ENCODE results near the gene PLGRKT. TPM values are rescaled to one million over a fixed set of nuclear protein-coding genes. Genes with fewer than 3 reads are reported as not detected.
"Not testable (repeated sequence)": the region's sequence is repeated elsewhere in the genome, so short reads cannot be mapped to it uniquely, and the experiment has no call there.

PLGRKT gene
- total RNA-seq, 2 experiments from 2014 or later = 29.8 to 31.5 TPM

DNA sequence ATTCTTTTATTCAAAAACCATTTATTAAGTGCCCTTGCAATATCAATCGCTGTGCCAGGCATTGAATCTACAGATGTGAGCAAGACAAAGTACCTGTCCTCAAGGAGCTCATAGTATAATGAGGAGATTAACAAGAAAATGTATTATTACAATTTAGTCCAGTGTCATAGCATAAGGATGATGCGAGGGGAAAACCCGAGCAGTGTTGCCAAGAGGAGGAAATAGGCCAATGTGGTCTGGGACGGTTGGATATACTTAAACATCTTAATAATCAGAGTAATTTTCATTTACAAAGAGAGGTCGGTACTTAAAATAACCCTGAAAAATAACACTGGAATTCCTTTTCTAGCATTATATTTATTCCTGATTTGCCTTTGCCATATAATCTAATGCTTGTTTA, 31.1 kb upstream of the PLGRKT start:
- ATAC-seq (no peak), DNase-seq (no peak)
- Mint-ChIP-seq H3K9me3 (ENCODE audit: low read depth) (no peaks in the 10 kb centered on the region), H3K27me3 (no peaks in the 10 kb centered on the region), H3K36me3 (peaks cover 49% of the 10 kb centered on the region), H3K27ac (no peak overlapping the region), H3K4me3 (no peak overlapping the region), H3K4me1 (peaks cover 16% of the 10 kb centered on the region)
- CTCF ChIA-PET = interaction anchor here (1.2 to 1.7 kb wide), 2 partner anchors 9 to 18 kb away, joined by 4 to 5 read pairs; partner anchors contain the start of gene CD274

DNA sequence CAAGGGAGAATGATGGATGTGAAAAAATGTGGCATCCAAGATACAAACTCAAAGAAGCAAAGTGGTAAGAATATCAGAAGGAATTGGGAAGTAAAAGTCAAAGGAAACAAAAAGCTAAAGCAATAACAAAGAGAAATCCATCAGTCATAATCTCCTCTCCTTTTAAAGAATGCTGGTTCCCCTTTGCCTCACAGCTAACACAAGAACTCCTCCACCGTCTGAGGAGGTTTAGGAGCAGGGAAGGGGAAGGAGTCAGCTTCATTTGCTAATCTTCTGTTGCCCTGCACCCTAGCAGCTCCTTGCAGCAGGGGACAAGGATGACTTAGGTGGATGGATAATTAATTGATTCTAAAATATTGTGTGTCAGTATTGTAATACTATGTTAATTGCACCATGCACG, 29.0 kb upstream of the PLGRKT start:
- H3K27ac Mint-ChIP-seq = no peak overlapping the region
- H3K27me3 Mint-ChIP-seq = no peaks in the 10 kb centered on the region
- no peak for DNase-seq
- peaks cover 16% of the 10 kb centered on the region for H3K4me1 Mint-ChIP-seq
- peaks cover 62% of the 10 kb centered on the region for H3K36me3 Mint-ChIP-seq
- no peak for ATAC-seq
- H3K4me3 Mint-ChIP-seq = no peak overlapping the region
- CTCF ChIA-PET = interaction anchor here (1.3 kb wide), 1 partner anchor 116 kb away, joined by 3 read pairs; no protein-coding TSS in a partner anchor
- H3K9me3 Mint-ChIP-seq (ENCODE audit: low read depth) = no peaks in the 10 kb centered on the region

- ATAC-seq = no peak
- Mint-ChIP-seq H3K4me3 (no peak overlapping the region), H3K27ac (no peak overlapping the region), H3K27me3 (no peaks in the 10 kb centered on the region), H3K36me3 (peaks cover 62% of the 10 kb centered on the region), H3K4me1 (peaks cover 18% of the 10 kb centered on the region), H3K9me3 (ENCODE audit: low read depth) (no peaks in the 10 kb centered on the region)
- CTCF ChIA-PET = no interaction called here
- no peak for DNase-seq
Measured at GRCh38 chr9:5466005-5466404, 28.3 kb upstream of the PLGRKT start.

DNA sequence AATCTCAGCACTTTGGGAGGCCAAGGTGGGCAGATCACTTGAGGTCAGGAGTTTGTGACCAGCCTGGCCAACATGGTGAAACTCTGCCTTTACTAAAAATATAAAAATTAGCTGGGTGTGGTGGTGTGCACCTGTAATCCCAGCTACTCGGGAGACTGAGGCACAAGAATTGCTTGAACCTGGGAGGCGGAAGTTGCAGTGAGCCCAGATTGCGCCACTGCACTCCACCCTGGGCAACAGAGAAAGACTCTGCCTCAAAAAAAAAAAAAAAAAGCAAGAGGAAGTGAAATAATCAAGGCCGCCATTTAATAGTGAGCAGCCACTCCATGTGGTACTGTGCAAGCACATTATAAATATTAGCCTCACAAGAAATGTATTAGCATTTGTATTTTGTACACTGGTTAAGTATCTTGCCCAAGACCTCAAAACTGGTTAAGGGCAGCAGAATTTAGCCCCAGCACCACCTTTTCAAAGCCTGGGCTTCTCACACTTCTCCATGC, 27.2 kb upstream of the PLGRKT start:
- H3K9me3 Mint-ChIP-seq (ENCODE audit: low read depth); ATAC-seq; H3K27me3 Mint-ChIP-seq; H3K4me3 Mint-ChIP-seq; H3K27ac Mint-ChIP-seq; DNase-seq: not testable (repeated sequence)
- Mint-ChIP-seq H3K36me3 (peaks cover 66% of the 10 kb centered on the region), H3K4me1 (peaks cover 23% of the 10 kb centered on the region)
- CTCF ChIA-PET = interaction anchor here (0.7 kb wide), 1 partner anchor 1224 kb away, joined by 3 read pairs; no protein-coding TSS in a partner anchor

GRCh38 chr9:5460157-5460556, 22.4 kb upstream of the PLGRKT start:
- Mint-ChIP-seq H3K27me3 (no peaks in the 10 kb centered on the region), H3K9me3 (ENCODE audit: low read depth) (no peaks in the 10 kb centered on the region), H3K4me1 (peaks cover 54% of the 10 kb centered on the region), H3K4me3 (peak overlapping the region; percentile 54), H3K27ac (peak overlapping the region; percentile 87), H3K36me3 (peaks cover 70% of the 10 kb centered on the region)
- CTCF ChIA-PET = interaction anchor here (1.4 to 2.7 kb wide), 6 partner anchors 8 to 140 kb away, joined by 3 to 18 read pairs (median 6); partner anchors contain the start of genes CD274 and PDCD1LG2
- no peak for DNase-seq
- peak; percentile 45 for ATAC-seq

DNA sequence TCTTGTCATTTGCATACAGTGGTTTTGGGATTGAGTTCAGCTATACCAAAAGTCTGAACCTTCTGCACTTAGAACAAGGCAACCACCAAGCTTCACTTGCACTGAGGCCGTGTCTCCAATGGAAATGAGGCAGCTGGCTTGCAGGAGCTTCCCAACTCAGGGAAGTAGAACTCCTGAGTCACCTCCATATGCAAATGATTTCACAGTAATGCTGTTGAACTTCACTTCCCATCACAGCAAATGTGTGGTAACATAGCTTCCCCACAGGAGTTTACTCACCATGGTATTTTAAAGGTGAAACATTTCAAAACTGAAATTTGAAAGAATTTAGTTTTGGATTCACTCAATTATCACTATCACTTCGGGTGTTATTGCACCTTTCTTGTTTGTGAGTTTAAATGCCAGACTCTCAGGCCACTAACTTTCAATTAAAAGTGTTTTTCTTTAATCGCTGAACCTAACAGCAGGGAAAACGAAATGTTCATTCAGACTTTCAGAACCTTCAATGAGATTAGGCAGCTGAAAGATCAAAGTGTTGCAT, 21.6 kb upstream of the PLGRKT start:
- H3K27ac Mint-ChIP-seq = peak overlapping the region; percentile 87
- CTCF ChIA-PET = interaction anchor here (0.9 to 2.7 kb wide), 7 partner anchors 9 to 141 kb away, joined by 3 to 18 read pairs (median 6); partner anchors contain the start of genes CD274 and PDCD1LG2
- no peaks in the 10 kb centered on the region for H3K9me3 Mint-ChIP-seq (ENCODE audit: low read depth)
- H3K27me3 Mint-ChIP-seq = no peaks in the 10 kb centered on the region
- H3K36me3 Mint-ChIP-seq = peaks cover 66% of the 10 kb centered on the region
- DNase-seq = peak; percentile 53
- peak overlapping the region; percentile 54 for H3K4me3 Mint-ChIP-seq
- peak; percentile 70 for ATAC-seq
- H3K4me1 Mint-ChIP-seq = peaks cover 59% of the 10 kb centered on the region

- Mint-ChIP-seq H3K4me1 (peaks cover 74% of the 10 kb centered on the region), H3K9me3 (ENCODE audit: low read depth) (no peaks in the 10 kb centered on the region), H3K36me3 (peaks cover 40% of the 10 kb centered on the region), H3K27ac (peak overlapping the region; percentile 59), H3K4me3 (peak overlapping the region; percentile 7), H3K27me3 (no peaks in the 10 kb centered on the region)
- peak; percentile 12 for ATAC-seq
- no peak for DNase-seq
- CTCF ChIA-PET = interaction anchor here (1.0 to 1.8 kb wide), 2 partner anchors 13 to 145 kb away, joined by 3 to 5 read pairs; no protein-coding TSS in a partner anchor
Measured at GRCh38 chr9:5455181-5455580, 17.5 kb upstream of the PLGRKT start.

DNA sequence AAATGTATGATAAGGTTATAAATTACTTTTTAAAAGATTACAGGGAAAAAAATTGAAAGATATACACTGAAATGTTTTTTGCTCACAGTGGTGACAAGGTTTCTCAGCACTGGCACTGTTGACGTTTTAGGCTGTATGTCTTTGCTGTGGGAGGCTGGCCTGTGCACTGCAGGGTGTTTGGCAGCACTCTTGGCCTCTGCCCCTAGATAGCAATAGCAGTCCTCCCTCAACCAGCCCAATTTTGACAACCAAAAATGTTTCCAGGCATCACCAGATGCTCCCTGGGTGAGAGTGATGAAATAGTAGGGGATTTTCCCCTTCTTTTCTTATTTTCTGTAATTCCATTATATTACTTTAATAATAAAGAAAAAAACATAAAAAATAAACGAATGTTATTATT, 15.9 kb upstream of the PLGRKT start:
- Mint-ChIP-seq H3K4me1 (peaks cover 67% of the 10 kb centered on the region), H3K36me3 (peaks cover 27% of the 10 kb centered on the region), H3K27ac (peak overlapping the region; percentile 73), H3K27me3 (no peaks in the 10 kb centered on the region), H3K4me3 (no peak overlapping the region), H3K9me3 (ENCODE audit: low read depth) (no peaks in the 10 kb centered on the region)
- peak; percentile 60 for DNase-seq
- CTCF ChIA-PET = interaction anchor here (0.7 kb wide), 1 partner anchor 146 kb away, joined by 3 read pairs; no protein-coding TSS in a partner anchor
- ATAC-seq = peak; percentile 22

- no peak for ATAC-seq
- H3K9me3 Mint-ChIP-seq (ENCODE audit: low read depth) = no peaks in the 10 kb centered on the region
- H3K4me1 Mint-ChIP-seq = peaks cover 68% of the 10 kb centered on the region
- no peak for DNase-seq
- H3K36me3 Mint-ChIP-seq = peaks cover 20% of the 10 kb centered on the region
- CTCF ChIA-PET = interaction anchor here (1.2 kb wide), 1 partner anchor 148 kb away, joined by 5 read pairs; no protein-coding TSS in a partner anchor
- peak overlapping the region; percentile 35 for H3K27ac Mint-ChIP-seq
- no peaks in the 10 kb centered on the region for H3K27me3 Mint-ChIP-seq
- H3K4me3 Mint-ChIP-seq = peak overlapping the region; percentile 5
Measured at GRCh38 chr9:5453004-5453403, 15.3 kb upstream of the PLGRKT start.

DNA sequence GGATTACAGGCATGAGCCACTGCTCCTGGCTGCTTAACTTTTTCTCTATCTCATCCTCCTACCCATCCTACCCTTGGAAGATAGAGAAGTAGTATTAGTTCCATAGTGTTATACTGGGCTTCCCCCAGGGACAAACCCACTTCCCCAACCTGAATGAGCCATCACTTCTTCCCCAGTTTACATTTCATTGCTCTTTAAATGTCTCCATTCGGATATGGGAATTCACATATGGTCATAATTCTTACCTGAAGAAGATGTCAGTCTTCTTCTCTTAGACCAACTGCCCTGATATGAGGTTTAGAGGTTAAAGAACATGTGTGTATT, 14.5 kb upstream of the PLGRKT start:
- CTCF ChIA-PET = interaction anchor here (1.2 kb wide), 1 partner anchor 148 kb away, joined by 5 read pairs; no protein-coding TSS in a partner anchor
- H3K27ac Mint-ChIP-seq = peak overlapping the region; percentile 97

GRCh38 chr9:5450359-5451091, 12.8 kb upstream of the PLGRKT start, which contains the start of gene CD274:
TSS of gene CD274 (plus strand) at chr9:5450542. CDS start at chr9:5456114, 5,572 bp downstream.
- peaks cover 71% of the 10 kb centered on the region for H3K4me1 Mint-ChIP-seq
- no peaks in the 10 kb centered on the region for H3K9me3 Mint-ChIP-seq (ENCODE audit: low read depth)
- peak within 1 kb of the TSS; percentile 97 for H3K27ac Mint-ChIP-seq

More for the DNA sequence above, 14.5 kb upstream of the PLGRKT start:
- no peak for DNase-seq
- Mint-ChIP-seq H3K4me1 (peaks cover 68% of the 10 kb centered on the region), H3K36me3 (peaks cover 13% of the 10 kb centered on the region), H3K27me3 (no peaks in the 10 kb centered on the region), H3K4me3 (peak overlapping the region; percentile 95), H3K9me3 (ENCODE audit: low read depth) (no peaks in the 10 kb centered on the region)
- ATAC-seq = no peak

GRCh38 chr9:5449521-5450358, 12.0 kb upstream of the PLGRKT start:
- peak; percentile 1 for ATAC-seq
- H3K27me3 Mint-ChIP-seq = no peaks in the 10 kb centered on the region
- no peak for DNase-seq
- peaks cover 69% of the 10 kb centered on the region for H3K4me1 Mint-ChIP-seq
- CTCF ChIA-PET = interaction anchor here (0.7 to 4.1 kb wide), 34 partner anchors 7 to 463 kb away, joined by 3 to 88 read pairs (median 4); partner anchors contain the start of genes PDCD1LG2, PLGRKT and RIC1
- H3K27ac Mint-ChIP-seq = peak overlapping the region; percentile 97
- no peaks in the 10 kb centered on the region for H3K9me3 Mint-ChIP-seq (ENCODE audit: low read depth)
- peaks cover 2% of the 10 kb centered on the region for H3K36me3 Mint-ChIP-seq
- peak overlapping the region; percentile 95 for H3K4me3 Mint-ChIP-seq

More at GRCh38 chr9:5450359-5451091, 12.8 kb upstream of the PLGRKT start, which contains the start of gene CD274:
- CTCF ChIA-PET = interaction anchor here (0.7 to 4.1 kb wide), 35 partner anchors 8 to 464 kb away, joined by 3 to 88 read pairs (median 4); partner anchors contain the start of genes PDCD1LG2, PLGRKT and RIC1
- Mint-ChIP-seq H3K4me3 (peak within 1 kb of the TSS; percentile 95), H3K36me3 (peaks cover 4% of the 10 kb centered on the region), H3K27me3 (no peaks in the 10 kb centered on the region)
- DNase-seq (peak; percentile 92), ATAC-seq (peak; percentile 93)

Data from activated CD8-positive, alpha-beta memory T cell treated with anti-CD3 and anti-CD28 coated beads, Interleukin-2, amount 10 ng/mL, durations not matched to agents 7 days and 5 days (primary cell).